Dedifferentiated amniotic fluid mesenchymal stem cell (primary cell): ENCODE measurements around the gene STXBP1.

ENCODE experiments used
- DNase-seq: peaks from one replicate; pipeline ENCODE4 v3.0.0-alpha.2; 2016; ENCODE audit errors: extremely low spot score

STXBP1 gene

DNA sequence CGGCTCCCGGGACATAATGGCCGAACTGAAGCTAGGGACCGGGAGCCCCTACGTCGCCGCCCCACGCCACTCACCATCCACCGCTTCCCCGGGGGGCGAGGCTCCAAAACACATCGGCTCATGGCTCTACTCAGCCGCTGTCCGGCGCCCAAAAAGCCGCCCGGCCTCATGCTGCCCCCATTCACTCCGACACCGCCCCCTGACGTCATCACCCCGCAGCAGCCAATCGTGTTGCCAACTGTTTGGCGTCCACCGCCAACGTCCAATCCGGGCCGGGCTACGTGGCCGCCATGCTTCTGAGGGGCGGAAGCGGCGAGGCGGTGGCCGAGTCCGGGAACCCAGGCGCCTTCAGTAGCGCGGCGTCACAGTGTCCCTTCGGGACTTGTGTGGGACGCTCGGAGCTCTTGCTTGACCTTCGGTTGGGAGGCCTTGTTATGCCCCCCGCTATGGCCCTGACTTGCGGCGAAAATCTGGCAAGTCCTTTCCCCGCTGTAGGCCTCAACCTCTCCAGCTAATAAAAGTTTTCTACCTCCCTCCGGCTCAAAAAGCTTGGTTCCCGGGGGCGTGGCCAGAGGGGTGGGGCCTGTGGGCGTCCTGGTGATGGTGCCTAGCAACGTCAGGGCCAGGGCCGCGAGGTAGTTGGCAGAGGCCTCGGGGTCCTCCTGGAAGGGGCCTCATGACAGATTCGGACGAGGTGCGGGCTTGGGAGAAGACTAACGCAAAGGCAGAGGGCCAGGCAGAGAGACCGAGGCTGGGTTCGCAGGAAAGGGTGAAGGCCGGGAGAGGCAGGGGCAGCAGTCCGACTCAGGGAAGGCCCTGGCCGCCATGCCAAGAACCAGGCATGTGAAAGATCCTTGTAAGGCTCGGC is 103.6 kb downstream of the STXBP1 start, which contains the start of the genes PTRH1 and TTC16:
TSS of gene PTRH1 (minus strand) at position 194 of the 868 bp plus-strand sequence. CDS start at position 170, 24 bp downstream.
TSS of gene TTC16 (plus strand) at position 610 of the 868 bp plus-strand sequence. CDS start at position 677, 67 bp downstream.
- peak; percentile 94 for DNase-seq

DNA sequence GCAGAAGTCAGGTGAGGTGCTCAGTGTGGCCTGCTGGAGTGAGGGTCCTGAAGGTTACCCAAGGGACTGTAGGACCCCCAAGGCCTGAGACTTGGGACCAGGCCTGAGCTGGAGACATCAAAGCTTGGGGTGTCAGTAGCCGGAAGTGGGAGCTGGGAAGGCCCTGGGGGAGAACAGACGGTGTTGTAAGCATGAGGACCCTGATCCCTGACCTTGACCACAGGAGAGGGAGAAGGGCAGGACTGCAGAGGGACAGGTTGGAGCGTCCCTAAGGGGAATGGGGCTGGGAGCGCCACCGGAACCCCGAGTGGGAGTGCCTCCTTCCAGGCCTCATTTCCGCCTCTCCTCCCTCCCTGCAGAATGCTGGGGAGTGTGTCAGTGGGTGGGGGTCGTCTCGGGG is 104.3 kb downstream of the STXBP1 start:
- no peak for DNase-seq

DNA sequence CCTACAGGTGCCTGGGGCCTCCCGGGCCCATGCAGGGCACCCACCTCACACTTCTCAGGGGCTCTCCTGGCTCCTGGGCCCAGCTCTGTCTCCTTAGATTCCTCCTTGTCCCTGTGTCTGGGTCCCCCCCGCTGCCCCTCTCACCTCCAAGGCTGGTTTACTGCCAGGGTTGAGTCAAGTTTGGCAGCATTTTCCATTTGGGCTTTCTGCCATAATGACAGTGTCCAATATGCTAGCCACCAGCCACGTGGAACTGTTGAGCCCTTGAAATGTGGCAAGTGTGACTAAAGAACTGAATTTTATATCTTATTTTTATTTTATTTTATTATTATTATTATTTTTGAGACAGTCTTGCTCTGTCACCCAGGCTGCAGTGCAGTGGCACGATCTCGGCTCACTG is 105.7 kb downstream of the STXBP1 start:
- no peak for DNase-seq

DNA sequence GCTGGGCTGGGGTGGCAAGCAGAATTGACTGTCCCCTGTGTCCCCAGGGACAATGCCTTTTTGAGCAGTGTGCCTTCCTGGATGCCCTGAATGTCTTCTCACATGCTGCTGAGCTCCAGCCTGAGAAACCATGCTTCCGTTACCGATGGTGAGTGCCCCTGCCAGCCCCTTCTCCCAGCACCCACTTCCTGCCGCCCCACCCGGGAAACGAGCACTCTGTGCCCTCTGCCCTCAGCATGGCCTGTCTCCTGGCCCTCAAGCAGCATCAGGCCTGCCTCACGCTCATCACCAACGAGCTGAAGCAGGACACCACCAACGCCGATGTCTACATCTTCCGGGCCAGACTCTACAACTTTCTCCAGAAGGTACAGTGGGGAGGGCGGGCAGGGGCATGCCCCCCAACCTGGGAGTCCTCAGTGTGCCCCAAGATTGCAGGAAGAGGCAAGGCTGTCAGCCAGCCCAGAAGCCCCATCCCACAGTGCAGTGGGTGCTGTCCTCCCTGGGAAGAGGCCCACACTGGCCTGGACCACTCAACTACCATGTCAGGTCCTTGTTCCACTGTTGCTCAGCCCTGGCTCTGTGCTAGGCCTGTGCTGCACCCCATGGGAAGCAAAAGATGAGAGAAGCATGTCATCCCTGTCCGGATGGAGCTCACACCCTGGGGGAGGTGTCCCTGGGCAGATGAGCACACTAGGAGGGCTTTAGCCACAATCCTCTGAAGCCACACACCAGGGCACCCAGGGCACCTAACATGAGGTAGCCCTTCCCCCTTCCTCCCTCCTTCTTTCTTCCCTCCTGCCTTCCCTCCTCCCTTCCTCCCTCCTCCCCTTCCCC is 108.2 kb downstream of the STXBP1 start:
- no peak for DNase-seq

DNA sequence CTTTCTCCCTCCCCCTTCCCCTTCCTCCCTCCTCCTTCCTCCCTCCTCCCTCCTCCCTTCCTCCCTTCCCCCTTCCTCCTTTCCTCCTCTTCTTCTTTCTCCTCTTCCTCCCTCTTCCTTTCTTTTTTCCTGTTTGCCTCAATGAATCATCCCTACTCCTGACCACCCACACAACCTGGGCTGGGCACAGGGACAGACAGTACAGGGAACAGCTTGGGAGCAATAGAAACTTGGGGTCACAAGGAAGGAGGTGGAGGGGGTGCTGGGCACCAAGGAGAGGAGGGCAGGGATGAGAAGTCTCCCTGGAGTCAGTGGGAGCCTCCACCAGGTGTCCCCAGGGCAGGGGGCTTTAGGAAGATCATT is 108.8 kb downstream of the STXBP1 start:
- no peak for DNase-seq

DNA sequence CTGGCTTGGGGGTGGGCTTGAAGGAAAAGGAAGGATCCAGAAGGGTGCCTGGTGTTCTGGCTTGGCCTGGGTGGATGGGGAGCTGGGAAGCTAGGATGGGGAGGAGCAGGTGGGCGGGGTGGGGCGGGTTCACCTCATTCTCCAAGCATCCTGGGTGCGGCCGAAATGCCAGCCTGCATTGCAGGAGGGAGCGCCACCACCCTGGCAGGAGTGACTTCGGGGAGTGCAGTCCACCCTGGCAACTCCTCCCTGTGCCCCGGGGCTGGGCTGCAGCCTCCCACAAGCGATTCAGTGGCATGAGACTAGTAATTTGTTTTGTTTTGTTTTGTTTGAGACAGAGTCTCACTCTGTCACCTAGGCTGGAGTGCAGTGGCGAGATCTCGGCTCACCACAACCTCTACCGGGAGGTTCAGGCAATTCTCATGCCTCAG is 109.3 kb downstream of the STXBP1 start:
- DNase-seq: no peak

DNA sequence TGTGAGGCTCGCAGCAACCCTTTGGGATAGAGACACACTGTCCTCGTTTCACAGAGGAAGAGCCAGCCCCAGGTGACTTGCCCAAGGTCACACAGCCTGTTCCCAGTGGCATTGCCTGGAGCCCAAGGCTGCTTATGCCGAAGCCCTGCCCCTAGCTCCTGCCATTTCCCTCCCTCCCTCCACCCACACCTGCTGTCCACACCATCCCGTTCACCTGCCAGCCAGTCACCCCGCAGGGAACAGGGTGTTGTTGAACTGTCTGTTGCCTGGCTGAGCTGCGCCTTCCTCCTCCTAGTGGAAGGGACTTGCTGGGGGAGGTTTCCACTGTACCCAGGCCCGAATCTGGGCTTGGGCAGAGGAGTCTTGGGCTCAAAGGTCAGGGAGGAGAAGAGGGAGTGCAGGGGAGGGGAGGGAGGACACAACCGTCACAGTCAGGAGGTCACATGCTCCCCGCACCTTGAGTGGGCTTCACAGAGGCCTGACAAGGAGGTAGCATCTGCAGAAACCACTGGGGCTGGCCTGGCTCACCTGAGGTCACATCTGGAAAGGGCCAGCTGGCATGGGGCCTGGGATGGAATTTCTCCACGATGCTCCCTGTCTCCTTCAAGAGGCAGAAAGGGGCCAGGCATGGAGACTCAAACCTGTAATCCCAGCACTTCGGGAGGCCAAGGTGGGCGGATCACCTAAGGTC is 110.1 kb downstream of the STXBP1 start:
- no peak for DNase-seq

DNA sequence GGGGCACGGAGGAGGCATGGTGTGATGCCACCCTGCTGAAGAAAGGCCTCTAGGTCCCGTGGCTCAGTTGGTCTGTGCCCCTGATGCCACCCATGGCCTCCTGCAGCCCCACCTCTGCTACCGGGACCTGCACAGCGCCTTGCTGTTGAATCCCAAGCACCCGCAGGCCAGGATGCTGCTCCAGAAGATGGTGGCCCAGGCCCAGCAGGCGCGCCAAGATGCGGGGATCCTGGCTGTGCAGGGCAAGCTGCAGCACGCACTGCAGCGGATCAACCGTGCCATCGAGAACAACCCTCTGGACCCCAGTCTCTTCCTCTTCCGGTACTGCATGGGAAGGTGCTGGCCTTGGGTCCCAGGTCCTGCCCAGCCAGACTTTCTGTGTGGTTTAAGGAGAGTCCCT is 110.9 kb downstream of the STXBP1 start:
- DNase-seq: no peak

DNA sequence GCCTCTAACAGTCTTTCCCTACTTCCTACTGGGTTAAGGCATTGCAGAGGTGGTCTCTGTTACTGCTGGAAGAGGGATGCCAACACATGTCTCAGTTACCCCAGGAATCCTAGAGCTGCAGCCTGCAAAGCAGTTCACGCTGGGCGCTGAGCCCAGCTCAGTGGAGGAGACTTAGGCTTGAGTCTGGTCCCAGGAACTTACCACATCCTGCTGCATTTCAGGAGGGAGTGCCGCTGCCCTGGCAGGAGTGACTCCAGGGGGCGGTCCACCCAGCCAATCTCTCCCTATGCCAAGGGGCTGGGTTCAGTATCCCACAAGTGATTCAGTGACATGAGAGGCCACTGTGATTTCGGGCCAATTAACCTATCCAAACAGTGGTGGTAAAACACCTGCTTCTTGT is 111.4 kb downstream of the STXBP1 start:
- no peak for DNase-seq

DNA sequence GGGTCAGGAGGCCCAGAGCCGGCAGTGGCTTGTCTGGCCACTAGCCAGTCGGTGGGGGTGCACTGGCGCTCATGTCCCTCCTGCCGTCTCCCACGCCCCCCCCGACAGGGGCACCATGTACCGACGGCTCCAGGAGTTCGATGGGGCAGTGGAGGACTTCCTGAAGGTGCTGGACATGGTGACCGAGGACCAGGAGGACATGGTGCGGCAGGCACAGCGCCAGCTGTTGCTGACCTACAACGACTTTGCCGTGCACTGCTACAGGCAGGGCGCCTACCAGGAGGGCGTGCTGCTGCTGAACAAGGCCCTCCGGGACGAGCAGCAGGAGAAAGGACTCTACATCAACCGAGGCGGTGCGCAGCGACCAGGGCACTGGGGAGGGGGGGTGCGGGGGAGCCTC is 111.9 kb downstream of the STXBP1 start:
- DNase-seq: no peak

DNA sequence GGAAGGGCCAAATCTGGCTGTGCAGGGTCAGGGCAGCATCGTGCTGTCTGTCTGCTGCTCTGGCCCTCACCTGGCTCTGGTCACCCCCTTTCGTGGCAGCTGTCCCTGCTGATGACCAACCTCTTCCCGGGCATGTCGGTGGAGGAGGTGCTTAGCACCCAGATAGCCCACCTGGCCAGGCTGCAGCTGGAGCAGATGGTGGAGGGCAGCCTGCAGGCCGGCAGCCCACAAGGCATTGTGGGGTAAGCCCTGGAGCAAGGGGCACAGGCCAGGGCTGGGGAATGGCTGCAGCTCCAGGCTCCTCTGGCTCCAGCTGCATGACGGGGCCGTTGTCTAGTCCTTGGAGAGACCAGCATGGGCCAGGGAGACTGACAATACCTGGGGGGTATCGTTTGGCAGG is 114.8 kb downstream of the STXBP1 start:
- no peak for DNase-seq

DNA sequence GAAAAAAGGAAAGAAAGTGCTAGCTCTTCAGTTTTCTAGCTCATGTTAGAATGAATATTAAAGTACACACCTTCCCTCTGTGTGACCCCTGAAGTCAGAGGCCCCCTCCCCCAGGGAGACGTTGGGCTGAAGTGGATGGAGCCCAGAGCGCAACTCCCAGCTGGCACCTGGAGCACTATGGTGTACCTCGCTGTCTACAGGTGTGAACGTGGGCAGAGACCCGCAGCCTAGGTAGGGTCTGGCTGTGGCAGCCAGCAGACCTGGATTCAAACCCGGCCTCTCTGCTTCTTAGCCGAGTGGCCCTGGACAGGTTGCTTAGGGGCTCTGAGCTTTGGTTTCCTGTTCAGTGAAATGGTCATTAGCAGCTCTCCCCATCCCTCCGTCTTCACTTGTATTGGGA is 116.7 kb downstream of the STXBP1 start:
- no peak for DNase-seq

DNA sequence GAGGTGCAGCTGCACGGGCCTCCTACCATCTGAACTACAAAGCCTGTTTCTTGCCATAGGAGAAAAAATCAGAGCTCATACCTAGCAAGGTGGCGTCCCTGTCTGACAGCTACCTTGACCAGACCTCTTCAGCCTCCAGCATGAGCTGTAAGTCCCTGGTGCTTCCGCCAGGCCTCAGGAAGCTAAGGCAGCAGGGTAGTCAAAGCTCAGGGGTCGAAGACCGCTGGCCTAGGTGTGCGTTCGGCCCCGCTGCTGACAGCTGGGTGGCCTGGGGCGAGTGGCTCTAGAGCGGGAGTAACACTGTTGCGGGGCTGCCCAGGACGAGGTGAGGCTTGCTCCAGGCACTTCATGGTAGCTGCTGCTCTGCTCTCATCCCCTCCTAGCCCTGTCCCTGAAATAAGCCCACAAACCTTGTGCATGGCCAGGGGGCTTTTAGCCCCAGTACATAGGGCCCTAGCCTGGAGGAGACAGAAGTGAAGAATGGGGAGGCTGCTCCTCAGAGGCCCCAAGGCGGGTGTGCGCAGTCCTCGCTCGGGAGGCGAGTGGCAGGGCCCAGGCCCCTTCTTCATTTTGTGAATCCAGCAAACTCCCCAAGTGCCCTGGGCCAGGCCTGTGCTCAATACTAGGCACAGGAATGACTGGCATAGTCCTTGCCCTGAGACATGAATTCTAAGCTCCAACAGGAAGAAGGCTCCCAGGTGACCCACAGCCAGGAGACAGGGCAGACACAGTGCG is 117.6 kb downstream of the STXBP1 start:
- no peak for DNase-seq

DNA sequence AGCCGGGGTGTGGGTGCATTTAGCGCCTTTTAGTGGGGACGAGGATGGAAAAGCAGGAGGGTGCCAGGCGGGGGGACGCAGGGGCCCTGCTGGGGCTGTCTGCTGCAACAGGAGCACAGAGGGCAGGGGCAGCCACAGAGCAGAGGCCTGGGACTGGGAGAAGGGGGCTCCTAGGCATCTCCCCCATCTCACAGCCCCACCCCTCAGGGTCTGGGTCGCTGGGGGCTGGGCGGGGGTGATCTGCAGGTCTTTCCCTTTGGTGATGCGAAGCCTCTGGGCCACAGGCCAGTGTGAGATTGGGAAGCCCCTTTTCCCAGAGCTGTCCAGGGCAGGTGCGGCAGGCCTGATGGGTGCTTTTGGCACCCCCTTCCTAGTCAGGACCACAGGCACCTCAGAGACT is 118.2 kb downstream of the STXBP1 start:
- DNase-seq: no peak

DNA sequence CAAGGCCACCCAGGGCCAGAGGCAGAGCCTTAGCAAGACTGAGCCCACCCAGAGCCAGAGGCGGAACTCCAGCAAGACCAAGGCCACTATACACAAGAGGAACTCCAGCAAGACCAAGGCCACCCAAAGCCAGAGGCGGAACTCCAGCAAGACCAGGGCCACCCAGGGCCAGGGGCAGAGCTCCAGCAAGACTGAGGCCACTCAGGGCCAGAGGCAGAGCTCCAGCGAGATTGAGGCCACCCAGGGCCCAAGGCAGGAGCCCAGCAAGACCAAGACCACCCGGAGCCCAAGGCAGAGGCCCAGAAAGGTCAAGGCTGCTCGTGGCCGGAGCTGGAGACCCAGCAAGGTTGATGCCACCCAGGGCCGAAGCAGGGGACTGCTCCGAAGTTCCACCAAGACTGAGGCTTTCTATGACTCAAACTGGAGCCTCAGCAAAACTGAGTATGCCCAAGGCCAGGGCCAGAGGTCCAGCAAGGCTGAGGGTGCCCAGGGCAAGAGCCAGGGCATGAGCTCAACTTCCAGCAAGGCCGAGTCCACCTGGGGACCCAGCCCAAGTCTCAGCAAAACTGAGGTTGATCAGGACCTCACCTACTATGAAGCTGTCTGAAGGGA is 118.8 kb downstream of the STXBP1 start:
- DNase-seq: no peak

DNA sequence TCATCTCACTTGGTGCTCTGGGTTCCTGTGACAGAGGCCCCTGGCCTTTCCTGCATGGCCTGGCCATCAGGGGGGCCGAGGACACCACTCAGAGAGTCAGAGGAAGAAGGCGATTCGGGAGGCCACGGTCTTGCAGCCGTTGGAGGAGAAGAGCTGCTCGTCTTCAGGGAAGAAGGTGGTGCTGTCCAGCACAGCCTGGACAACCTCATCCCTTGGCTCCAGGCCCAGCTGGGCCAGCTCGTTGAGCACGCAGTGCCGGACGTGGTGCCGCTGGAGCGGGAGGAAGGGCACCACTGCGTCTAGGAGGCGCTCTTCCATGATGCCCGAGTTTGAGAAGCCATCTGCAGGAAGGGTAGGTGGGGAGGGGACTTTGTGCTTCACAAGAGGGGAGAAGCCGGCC is 119.9 kb downstream of the STXBP1 start:
- DNase-seq: no peak

DNA sequence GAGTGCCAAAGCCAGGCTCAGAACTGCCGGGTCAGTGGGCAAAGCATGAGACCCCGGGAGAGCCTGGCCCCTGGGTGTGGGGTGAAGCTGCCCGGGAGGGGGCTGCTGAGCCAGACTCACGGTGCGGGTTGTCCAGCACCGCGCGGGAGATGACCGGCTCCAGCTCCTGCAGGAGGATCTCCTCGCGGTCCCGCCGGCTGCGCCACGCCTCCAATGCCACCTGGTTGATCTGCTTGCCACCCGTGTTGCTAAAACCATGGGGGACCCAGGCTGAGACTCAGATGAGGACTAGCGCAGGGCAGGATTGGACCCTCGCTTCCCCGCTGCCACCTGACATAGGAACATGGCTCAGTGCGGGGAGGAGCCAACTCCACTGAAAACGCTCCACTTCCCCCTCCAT is 120.4 kb downstream of the STXBP1 start:
- no peak for DNase-seq

DNA sequence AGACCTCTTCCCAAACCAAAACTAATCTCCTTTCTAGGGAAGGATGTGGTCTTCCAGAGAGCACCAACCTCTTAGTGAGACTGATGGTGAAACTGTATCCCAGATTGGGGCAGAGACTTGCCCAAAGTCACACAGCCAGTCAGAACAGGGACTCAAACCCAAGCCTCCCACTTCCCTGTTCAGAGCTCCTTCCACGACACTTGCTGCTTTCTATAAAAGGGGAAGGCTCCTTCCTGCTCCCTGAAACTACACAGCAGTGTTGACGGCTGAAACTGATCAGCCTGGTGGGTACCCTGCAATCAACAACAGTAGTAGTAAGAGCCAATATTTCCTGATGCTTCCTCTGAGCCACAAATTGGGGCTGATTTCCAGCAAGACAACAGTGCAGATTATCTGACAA is 121.5 kb downstream of the STXBP1 start:
- no peak for DNase-seq

DNA sequence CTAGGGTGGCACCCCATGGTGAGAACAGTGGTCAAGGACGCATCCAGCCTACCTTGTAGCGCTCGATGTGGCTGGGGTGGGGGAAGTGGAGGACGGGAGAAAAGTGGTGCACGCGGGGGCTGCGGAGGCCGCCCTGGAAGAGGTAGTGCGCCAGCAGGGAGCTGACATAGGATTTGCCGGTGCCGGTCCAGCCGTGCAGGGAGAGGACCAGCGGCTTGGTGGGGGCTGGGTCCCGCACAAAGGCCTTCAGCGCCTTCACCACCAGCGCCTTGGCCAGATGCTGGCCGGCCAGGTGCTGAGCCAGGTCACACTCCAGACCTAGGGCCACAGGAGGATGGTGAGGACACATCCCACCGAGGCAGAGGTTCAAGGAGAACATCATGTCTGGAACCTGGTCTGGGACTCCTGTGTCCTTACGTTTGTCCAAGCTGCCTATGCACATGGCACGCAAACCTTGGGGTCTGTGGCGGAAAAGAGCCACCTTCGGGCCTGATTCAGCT is 122.2 kb downstream of the STXBP1 start:
- DNase-seq: no peak

DNA sequence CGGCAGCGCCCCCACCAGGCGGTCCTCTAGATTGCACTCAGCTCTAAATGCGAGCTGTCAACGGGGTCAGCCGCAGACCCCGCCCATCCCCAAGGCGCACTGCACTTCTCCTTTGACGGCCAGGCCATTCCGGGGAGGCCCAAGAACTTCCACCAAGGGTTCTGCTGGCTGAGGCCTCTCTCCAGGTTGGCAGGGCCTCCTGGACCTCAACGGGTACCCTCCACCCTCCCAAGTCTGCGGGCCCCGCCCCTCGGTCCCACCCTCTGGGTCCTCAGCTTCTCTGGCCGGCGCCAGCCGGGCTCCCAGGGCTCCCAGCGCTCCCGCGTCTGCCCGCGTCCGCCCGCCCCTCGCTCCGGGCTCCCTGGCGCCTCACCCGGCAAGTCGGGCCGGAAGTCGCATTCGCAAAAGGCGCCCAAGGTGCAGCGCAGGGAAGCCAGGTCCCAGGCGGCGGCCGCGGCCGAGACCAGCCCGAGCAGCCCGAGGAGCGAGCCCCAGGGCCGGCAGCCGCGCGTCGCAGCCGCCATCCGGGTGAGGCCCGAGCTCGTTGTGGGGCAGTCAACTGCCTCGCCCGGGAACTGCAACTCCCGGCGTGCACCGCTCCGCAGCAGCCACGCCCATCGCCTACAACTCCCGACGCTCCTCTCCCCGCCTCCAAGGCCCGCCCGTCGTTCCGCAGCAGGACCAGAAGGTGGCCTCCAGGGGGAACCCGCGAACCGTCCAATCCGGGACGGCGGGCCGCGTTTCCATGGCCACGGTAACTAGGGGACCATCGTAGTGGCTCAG is 122.9 kb downstream of the STXBP1 start, which contains the start of gene TOR2A:
TSS of gene TOR2A (minus strand) at position 548 of the 783 bp plus-strand sequence. CDS start at position 524, 24 bp downstream.
- peak; percentile 96 for DNase-seq
